Small intestine (tissue), 16 donors: ENCODE data around the gene GPBP1. TPM values are rescaled to one million over a fixed set of nuclear protein-coding genes. Genes with fewer than 3 reads are reported as not detected.

ENCODE experiments used
- DNase-seq, 2 donors: peaks; one replicate each; pipeline versions ENCODE4 v3.0.0 to v3.0.0-alpha.2; 2013
- FAIRE-seq: peaks from 2 replicates; lab custom pipeline; 2012; peaks lifted over from hg19 to GRCh38; lab: Jason Lieb, UNC
- H3K27ac ChIP-seq, 3 donors: one replicate each; pipeline ENCODE4 v1.5.1; 2013; ENCODE audit warnings: low read length in 2 of 3, mild to moderate bottlenecking in 2 of 3, control low read depth in 1 of 3, inconsistent platforms in 1 of 3, low read depth in 1 of 3, moderate library complexity in 1 of 3
- H3K27me3 ChIP-seq, 3 donors: one replicate each; pipeline ENCODE4 v1.6.1; 2013; ENCODE audit warnings: low read length in 3 of 3, inconsistent platforms in 1 of 3; ENCODE audit not compliant: control insufficient read depth in 3 of 3, insufficient read depth in 3 of 3
- H3K36me3 ChIP-seq, 3 donors: one replicate each; pipeline ENCODE4 v1.6.1; 2013; ENCODE audit warnings: low read length in 3 of 3, inconsistent platforms in 1 of 3, low read depth in 1 of 3, mild to moderate bottlenecking in 1 of 3, moderate library complexity in 1 of 3; ENCODE audit not compliant: control insufficient read depth in 3 of 3, insufficient read depth in 2 of 3
- H3K4me1 ChIP-seq, 3 donors: one replicate each; pipeline ENCODE4 v1.6.1; 2013; ENCODE audit warnings: low read length in 2 of 3, inconsistent platforms in 1 of 3, low read depth in 1 of 3, mild to moderate bottlenecking in 1 of 3, moderate library complexity in 1 of 3; ENCODE audit not compliant: control insufficient read depth in 3 of 3, insufficient read depth in 2 of 3
- H3K4me3 ChIP-seq, 3 donors: one replicate each; pipeline ENCODE4 v1.5.1; 2013; ENCODE audit warnings: low read length in 3 of 3, control low read depth in 1 of 3, inconsistent platforms in 1 of 3, low read depth in 1 of 3, mild to moderate bottlenecking in 1 of 3, moderate library complexity in 1 of 3
- H3K9me3 ChIP-seq, 2 donors: one replicate each; pipeline ENCODE4 v1.6.1; 2013; ENCODE audit warnings: low read depth in 1 of 2, low read length in 1 of 2; ENCODE audit not compliant: control insufficient read depth in 2 of 2, insufficient read depth in 1 of 2
- WGBS, 3 donors: extraction: QIAGEN DNeasy Blood & Tissue Kit; methylation state at CpG; one replicate each; pipeline ENCODE4 v1.1.7; 2013; 5-methylcytosine and 5-hydroxymethylcytosine counted together
- long read RNA-seq, 10 donors: transcript quantifications; one replicate each; lab custom pipeline, GENCODE V29; 2026
- polyA plus RNA-seq, 4 donors: library from polyadenylated mRNA; stranded (reverse) in 3 of 4; unstranded in 1 of 4; fragments of 200-250 nt in 3 of 4; fragments of 120-200 nt in 1 of 4; gene quantifications; one replicate each; pipeline versions ENCODE4 v1.2.1 to v1.2.3, GENCODE V29; 2013
- donor health status: healthy with polysubstance abuse.
- donor health status: control.
- donor health status: control.
- donor health status: Bipolar disorder and iron deficiency.
- donor health status: healthy.

Gene GPBP1
- 10 to 100 TPM; 41.4 to 93.5 (median 45.2) TPM for polyA plus RNA-seq
- long read RNA-seq, donor 1, partial matches to known transcripts: 30 of 34 reads
- long read RNA-seq, donor 1, other reads (novel, unspliced or antisense): 0 of 34 reads
- long read RNA-seq, donor 2, full-length matches to known transcripts: 2 of 2 reads
- long read RNA-seq, donor 2, partial matches to known transcripts: 0 of 2 reads
- long read RNA-seq, donor 2, other reads (novel, unspliced or antisense): 0 of 2 reads
- long read RNA-seq, donor 3, partial matches to known transcripts: 5 of 8 reads
- long read RNA-seq, donor 3, other reads (novel, unspliced or antisense): 0 of 8 reads
- long read RNA-seq, donor 4: 0 reads
- long read RNA-seq, donor 5, partial matches to known transcripts: 0 of 1 reads
- long read RNA-seq, donor 5, other reads (novel, unspliced or antisense): 0 of 1 reads
- long read RNA-seq, donor 6, full-length matches to known transcripts: 8 of 17 reads
- long read RNA-seq, donor 6, partial matches to known transcripts: 9 of 17 reads
- long read RNA-seq, donor 6, other reads (novel, unspliced or antisense): 0 of 17 reads
- long read RNA-seq, donor 7, partial matches to known transcripts: 8 of 13 reads
- long read RNA-seq, donor 7, other reads (novel, unspliced or antisense): 0 of 13 reads
- long read RNA-seq, donor 8: 0 reads
- long read RNA-seq, donor 9, partial matches to known transcripts: 5 of 5 reads
- long read RNA-seq, donor 9, other reads (novel, unspliced or antisense): 0 of 5 reads
- long read RNA-seq, donor 10, full-length matches to known transcripts: 3 of 23 reads
- long read RNA-seq, donor 10, partial matches to known transcripts: 20 of 23 reads
- long read RNA-seq, donor 10, other reads (novel, unspliced or antisense): 0 of 23 reads

DNA sequence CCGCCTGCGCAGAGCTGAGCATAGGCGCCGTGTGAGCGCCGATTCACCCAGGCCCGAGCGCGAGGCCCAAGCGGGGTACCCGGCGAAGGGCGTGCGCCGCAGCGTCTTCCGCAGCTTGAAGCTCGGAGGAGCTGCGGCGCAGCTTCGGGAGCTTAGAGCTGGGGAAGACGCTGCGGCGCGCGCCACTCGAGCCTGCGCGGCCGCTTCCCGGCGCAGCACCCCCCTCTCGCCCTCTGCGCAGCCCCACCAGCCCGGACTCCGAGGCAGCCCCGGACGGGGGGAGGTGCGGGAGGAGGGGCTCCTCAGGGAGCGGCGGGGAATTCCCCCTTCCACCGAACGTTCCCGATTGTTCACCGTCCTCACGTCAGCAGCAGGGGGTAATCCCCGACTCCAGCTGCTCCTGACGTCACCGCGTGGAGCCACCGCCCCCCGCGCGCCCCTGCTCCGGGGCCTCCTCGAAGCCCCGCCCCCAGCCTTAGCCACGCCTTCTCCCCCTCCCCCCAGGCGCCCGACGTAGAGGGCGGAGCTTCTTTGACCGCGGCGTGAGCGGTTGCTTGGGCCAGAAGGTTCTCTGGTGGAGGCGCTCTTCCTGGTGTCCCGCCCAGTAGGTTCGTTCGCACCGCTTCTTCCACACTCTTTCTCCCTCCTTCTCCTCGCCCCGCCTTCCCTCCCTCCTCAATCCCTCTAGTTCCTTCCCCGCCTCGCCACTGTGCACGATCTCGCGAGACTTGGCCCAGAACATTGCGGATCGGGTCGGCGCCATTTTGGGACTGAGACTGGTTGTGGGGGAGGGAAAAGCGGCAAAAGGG is at the start of gene GPBP1:
GPBP1 (plus strand) TSS at position 741 of the 809 bp plus-strand sequence. CDS start 40,072 bp downstream, outside the sequence.
- peaks cover 0 to 2% (median 0%) of the 10 kb centered on the region in 3 donors for H3K4me1 ChIP-seq
- 0 to 1% (median 0%) methylated on average over 36 to 83 of the region's 83 CpGs for WGBS, 3 donors
- no peaks in the 10 kb centered on the region for H3K9me3 ChIP-seq
- peak within 1 kb of the TSS; percentile 99 to 100 (median 99) for H3K27ac ChIP-seq
- H3K4me3 ChIP-seq: peak within 1 kb of the TSS; percentile 83 to 98 (median 95)
- H3K36me3 ChIP-seq: peaks cover 0 to 8% (median 0%) of the 10 kb centered on the region in 3 donors
- FAIRE-seq (no peak), DNase-seq (peak; percentile 99)
- no peaks in the 10 kb centered on the region for H3K27me3 ChIP-seq

DNA sequence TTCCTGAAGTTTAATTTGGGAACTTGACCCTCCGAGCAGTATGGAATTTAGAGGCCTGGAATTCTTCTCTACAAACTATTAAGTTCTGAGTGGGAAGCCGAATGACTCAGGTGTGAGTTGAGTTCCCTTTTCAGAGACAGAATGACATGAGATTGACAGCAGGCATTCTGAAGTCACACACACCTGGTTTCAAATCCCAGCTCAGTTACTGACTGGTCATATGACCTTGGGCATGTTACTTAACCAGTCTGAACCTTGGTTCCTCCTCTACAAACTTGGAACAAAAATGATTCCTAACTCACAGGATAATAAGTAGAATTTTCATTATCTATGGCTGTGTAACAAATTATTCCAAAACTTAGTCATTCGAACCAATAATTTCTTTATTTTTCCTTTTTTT is 45.5 kb upstream of the GPBP1 start:
- H3K27ac ChIP-seq: no peak overlapping the region
- no peak overlapping the region for H3K4me3 ChIP-seq
- no peak for FAIRE-seq

DNA sequence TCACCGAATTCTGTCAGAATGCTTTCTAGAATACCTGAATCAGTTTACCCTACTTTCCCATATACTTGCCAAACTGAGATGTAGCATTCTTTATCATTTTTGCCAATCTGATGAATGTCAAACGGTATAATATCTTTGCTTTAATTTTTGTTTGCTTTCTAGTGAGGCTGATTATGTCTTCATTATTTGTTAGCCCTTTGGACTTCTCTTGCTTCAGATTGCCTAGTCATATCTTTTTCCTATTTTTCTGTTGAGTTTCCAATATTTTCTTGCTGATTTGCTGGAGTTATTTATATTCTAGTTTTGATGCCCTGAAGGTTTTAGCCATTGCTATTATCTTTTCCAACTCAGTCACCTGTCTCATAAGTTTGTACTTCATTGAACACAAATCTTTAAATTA is 40.3 kb upstream of the GPBP1 start:
- Histone ChIP-seq H3K36me3 (no peaks in the 10 kb centered on the region), H3K9me3 (no peaks in the 10 kb centered on the region), H3K27ac (no peak overlapping the region), H3K4me1 (peaks cover 0 to 4% (median 0%) of the 10 kb centered on the region in 3 donors), H3K27me3 (no peaks in the 10 kb centered on the region), H3K4me3 (no peak overlapping the region)
- DNase-seq (no peak), FAIRE-seq (no peak)
- WGBS, 3 donors: 58 to 78% (median 65%) methylated on average over 2 of the region's 2 CpGs

More for the DNA sequence above, 45.5 kb upstream of the GPBP1 start:
- Histone ChIP-seq H3K36me3 (no peaks in the 10 kb centered on the region), H3K9me3 (peaks cover 0 to 3% of the 10 kb centered on the region in 2 donors), H3K4me1 (peaks cover 0 to 2% (median 0%) of the 10 kb centered on the region in 3 donors), H3K27me3 (no peaks in the 10 kb centered on the region)
- 89 to 95% (median 92%) methylated on average over 3 of the region's 3 CpGs for WGBS, 3 donors
- peak in 1 of 2 donors; percentile 56 for DNase-seq

- 53 to 63% (median 63%) methylated on average over 2 of the region's 2 CpGs for WGBS, 3 donors
These were observed 36.5 kb upstream of the GPBP1 start for GRCh38 chr5:57137401-57137800.

GRCh38 chr5:57152316-57152715 is 21.5 kb upstream of the GPBP1 start:
- Histone ChIP-seq H3K9me3 (no peaks in the 10 kb centered on the region), H3K36me3 (no peaks in the 10 kb centered on the region), H3K4me1 (no peaks in the 10 kb centered on the region), H3K27me3 (no peaks in the 10 kb centered on the region), H3K4me3 (no peak overlapping the region), H3K27ac (no peak overlapping the region)
- WGBS, 3 donors: 83 to 88% (median 88%) methylated on average over 4 of the region's 4 CpGs
- FAIRE-seq: no peak
- no peak for DNase-seq

More at GRCh38 chr5:57137401-57137800, 36.5 kb upstream of the GPBP1 start:
- Histone ChIP-seq H3K36me3 (no peaks in the 10 kb centered on the region), H3K27ac (no peak overlapping the region), H3K4me3 (no peak overlapping the region), H3K9me3 (no peaks in the 10 kb centered on the region), H3K27me3 (no peaks in the 10 kb centered on the region), H3K4me1 (peaks cover 0 to 4% (median 0%) of the 10 kb centered on the region in 3 donors)
- FAIRE-seq (no peak), DNase-seq (no peak)

GRCh38 chr5:57155033-57155432 is 18.8 kb upstream of the GPBP1 start:
- Histone ChIP-seq H3K9me3 (peaks cover 0 to 7% of the 10 kb centered on the region in 2 donors), H3K4me1 (no peaks in the 10 kb centered on the region), H3K27me3 (no peaks in the 10 kb centered on the region), H3K4me3 (no peak overlapping the region), H3K27ac (no peak overlapping the region), H3K36me3 (no peaks in the 10 kb centered on the region)
- DNase-seq (no peak), FAIRE-seq (no peak)
- WGBS, 3 donors: 52 to 91% (median 81%) methylated on average over 2 of the region's 2 CpGs

GRCh38 chr5:57157131-57157530 is 16.7 kb upstream of the GPBP1 start:
- 65 to 82% (median 78%) methylated on average over 2 of the region's 2 CpGs for WGBS, 3 donors
- no peaks in the 10 kb centered on the region for H3K27me3 ChIP-seq
- H3K4me1 ChIP-seq: no peaks in the 10 kb centered on the region
- H3K27ac ChIP-seq: no peak overlapping the region
- FAIRE-seq: no peak
- H3K9me3 ChIP-seq: peaks cover 0 to 7% of the 10 kb centered on the region in 2 donors
- DNase-seq: no peak
- no peaks in the 10 kb centered on the region for H3K36me3 ChIP-seq
- no peak overlapping the region for H3K4me3 ChIP-seq
